Measurements from ENCODE around the gene ATG4D.

The ATG4D gene

DNA sequence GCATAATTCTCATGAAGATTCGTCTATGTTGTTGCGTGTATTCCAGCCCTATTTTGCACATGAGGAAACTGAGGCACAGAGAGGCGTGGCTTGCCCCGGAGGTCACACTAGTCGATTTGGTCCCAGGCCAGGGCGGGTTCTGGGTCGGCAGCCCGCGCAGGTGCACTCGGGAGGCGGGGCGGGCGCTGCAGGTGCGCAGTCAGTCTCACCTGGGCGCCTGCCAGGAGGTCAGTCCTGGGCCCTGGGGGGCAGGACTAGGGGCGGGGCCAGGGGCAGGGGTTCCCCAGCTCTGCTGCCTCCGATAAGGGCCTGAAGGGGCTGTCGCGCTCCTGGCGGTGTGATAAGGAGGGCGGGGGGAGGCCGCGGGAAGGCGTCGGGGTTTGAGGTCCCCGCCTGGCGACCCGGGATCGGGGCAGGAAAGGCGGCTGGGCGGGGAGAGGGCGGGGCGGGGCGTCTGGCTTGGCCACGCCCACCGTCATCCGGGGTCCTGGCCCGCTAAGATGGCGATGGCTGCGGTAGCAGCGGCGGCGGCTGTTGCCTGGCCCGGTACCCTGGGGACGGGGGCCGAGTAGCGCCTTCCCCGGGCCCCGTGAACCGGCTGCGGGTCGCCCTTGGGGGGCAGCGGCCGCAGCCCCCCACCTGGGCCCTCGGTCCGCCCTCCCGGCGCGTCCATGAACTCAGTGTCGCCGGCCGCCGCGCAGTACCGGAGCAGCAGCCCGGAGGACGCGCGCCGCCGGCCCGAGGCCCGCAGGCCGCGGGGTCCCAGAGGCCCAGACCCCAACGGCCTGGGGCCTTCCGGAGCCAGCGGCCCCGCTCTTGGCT is at the start of gene ATG4D:
ATG4D (plus strand) TSS at position 485 of the 822 bp plus-strand sequence; CDS start at position 672, 187 bp downstream.
- DNase-seq = peak; percentile 80 to 95 (median 87)

DNA sequence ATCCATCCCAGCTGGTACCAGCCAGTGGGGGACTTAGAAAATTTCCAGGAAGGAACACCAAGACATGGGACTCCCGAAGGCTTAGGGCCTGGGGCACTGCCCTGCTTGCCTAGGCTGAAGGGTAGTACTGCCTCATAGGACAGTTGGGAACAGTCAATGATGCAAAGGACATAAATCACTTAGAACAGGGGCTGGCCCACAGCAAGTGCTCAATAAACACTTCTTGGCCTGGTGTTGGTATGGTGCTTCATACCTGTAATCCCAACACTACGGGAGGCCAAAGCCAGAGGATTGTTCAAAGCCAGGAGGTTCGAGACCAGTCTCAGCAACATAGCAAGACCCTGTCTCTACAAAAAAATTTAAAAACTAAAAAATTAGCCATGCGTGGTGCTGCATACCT is 46.3 kb upstream of the ATG4D start:
- DNase-seq = no peak

- DNase-seq = no peak
These were observed 44.0 kb upstream of the ATG4D start for GRCh38 chr19:10499550-10500246.

DNA sequence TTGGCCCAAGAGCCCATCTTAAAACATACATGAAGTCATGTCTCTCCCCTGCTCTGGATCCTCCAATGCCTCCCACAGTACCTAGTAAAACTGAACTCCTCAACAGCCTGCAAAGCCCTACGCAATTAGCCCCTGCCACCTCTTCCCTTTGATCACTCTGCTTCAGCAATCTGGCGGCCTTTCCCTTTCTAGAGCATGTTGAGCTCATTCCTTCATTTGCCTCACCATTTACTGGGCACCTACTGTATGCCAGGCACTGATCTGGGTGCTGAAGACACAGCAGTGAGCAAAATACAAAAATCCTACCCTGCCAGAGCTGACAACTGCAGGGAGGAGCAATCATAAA is 43.5 kb upstream of the ATG4D start:
- DNase-seq = no peak

DNA sequence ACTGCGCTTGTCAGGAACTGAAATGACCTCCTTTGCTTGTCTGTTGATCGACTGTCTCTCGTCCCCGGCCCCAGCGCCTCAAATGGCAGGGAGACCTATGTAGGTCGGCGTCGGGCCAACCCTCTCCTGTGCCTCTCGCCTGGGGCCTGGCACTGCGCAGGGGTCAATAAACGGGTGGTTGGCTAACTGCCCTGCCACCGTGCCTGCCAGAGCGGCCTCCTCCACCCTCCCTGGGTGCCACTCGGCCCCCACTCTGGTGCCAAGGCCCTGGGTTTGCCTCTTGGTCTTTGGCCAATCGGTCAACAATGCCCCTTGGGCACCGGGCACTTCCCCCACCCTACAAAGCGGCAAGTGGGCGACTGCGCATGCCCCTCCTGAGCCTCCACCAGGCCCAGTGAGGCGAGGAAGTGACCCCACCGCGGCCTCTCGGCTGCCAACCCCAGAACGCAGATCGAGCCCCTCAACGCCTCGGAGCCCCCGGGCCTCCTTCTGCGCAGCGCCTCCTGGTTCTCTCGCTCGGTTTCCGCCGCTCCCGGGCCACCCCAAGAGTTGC is 41.7 kb upstream of the ATG4D start:
- DNase-seq = no peak

DNA sequence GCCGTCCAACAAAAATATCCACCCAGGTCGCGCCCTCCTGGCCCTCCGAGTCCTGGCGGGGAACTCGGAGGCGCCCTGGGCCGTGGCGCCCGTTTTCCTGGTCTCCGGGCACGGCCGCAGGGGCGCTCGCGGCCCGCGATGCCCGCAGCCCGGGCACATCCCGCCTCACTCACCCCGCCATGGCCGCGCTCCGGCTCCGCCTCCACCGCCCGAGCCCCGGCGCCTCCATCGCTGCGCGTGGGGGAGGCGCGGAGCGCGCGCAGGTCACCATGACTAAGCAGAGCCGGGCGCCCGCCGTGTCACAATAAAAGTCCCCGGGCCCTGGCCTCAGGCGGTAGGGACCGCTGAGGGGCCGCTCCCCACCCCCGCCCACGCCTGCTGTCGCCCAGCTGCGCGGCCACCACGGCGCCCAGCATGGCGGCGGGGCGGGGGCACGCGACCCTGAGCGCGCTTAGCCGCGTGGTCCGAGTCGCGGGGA is 41.1 kb upstream of the ATG4D start:
- peak; percentile 65 to 80 (median 72) for DNase-seq

DNA sequence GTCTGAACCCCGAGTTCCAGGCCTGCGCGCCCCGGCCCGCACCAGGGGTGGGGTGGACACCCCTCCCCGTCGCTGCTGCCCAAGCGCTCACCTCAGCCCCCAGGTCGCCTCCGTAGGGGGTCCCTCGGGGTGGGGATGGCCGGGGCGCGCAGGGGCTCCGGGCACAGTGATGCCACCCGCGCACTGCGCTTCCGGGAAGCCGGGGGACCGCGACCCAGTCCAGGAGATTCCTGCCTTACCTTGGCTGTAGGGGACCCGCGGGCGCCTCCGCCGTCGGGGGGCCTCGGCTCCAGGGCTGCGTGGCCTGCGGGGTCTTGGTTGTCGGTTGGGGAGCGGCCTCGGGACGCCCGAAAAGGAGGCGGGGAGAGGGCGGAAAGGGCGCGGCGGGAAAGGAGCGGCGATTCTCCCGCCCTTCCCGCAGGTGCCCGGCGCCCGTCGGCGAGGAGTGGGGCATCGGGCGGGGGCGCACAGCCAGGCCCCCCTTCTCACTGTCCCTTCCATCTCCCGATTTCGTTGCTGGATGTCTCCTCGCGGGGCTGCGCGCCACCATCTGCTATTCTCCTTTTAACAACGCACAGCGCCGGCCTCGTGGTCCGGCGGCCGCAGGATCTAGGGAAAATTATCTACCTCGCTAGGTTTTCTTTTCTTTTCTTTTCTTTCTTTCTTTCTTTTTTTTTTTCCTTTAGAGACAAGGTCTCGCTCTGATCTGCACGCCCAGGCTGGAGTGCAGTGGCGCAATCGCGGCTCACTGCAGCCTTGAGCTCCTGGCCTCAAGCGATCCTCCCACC is 40.5 kb upstream of the ATG4D start, which contains the start of gene KEAP1:
KEAP1 (minus strand) TSS at position 355 of the 788 bp plus-strand sequence. CDS start 3,323 bp downstream, outside the sequence.
- DNase-seq = peak in 1 of 6 experiments; percentile 41

GRCh38 chr19:10505583-10506229 is 38.0 kb upstream of the ATG4D start:
- DNase-seq = peak; percentile 52 to 80 (median 66)

DNA sequence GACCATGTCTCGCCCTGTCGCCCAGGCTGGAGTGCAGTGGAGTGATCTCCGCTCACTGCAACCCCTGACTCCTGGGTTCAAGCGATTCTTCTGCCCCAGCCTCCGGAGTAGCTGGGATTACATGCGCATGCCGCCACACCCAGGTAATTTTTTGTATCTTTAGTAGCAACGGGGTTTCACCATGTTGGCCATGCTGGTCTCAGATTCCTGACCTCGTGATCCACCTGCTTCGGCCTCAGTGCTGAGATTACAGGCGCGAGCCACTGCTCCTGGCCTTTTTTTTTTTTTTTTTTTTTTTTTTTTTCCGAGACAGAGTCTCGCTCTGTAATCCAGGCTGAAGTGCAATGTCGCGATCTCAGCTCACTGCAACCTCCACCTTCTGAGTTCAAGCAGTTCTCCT is 35.7 kb upstream of the ATG4D start:
- no peak for DNase-seq

DNA sequence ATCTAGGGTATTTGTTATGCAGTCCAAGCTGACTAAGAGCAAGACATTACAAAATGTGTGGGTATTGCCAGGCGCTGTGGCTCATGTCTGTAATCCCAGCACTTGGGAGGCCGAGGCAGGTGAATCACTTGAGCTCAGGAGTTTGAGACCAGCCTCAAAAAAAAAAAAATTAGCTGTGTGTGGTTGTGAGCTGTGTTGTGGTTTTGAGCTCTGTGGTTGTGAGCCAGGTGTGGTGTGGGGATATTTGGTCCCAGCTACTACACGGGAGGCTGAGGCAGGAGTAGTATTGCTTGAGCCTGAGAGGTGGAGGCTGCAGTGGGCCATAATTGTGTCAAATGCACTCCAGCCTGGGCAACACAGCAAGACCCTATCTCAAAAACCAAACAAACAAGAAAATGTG is 35.0 kb upstream of the ATG4D start:
- DNase-seq = no peak

- DNase-seq = peak in 5 of 6 experiments; percentile 21 to 59 (median 54)
These were observed 33.4 kb upstream of the ATG4D start for GRCh38 chr19:10510301-10510802.

DNA sequence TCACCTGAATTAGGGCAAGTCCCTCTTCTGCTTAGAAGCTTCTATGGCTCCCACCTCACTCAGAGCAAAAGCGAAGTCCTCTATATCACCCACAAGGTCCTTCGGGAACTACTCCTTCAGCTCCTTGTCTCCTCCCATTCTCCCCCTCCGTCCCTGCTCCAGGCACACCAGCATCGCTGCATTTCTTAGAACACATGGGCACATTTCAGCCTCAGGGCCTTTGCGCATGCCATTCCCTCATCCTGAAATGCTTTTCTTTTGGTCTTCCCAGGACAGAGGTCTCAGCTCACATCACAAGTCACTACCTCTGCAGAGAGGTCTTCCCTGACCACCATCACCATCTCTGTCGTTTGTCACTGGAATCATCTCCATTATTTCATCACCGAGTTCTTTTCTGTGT is 30.5 kb upstream of the ATG4D start:
- no peak for DNase-seq

- DNase-seq = peak in 2 of 6 experiments; percentile 23 to 33
These were observed 29.2 kb upstream of the ATG4D start for GRCh38 chr19:10514211-10515145.

DNA sequence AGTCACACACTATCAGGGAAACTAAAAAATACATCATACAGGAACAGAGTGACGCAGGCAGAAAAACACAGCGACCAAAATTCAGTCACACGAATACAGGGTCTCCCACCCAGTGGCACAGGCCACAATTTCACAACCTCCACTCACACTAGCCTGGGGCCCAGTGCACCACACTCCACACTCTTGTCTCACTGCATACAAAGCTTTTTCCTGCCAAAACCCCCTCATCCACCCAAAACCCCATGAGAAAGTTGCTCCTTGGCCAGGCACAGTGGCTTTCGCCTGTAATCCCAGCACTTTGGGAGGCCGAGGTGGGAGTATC is 27.7 kb upstream of the ATG4D start:
- DNase-seq = no peak

DNA sequence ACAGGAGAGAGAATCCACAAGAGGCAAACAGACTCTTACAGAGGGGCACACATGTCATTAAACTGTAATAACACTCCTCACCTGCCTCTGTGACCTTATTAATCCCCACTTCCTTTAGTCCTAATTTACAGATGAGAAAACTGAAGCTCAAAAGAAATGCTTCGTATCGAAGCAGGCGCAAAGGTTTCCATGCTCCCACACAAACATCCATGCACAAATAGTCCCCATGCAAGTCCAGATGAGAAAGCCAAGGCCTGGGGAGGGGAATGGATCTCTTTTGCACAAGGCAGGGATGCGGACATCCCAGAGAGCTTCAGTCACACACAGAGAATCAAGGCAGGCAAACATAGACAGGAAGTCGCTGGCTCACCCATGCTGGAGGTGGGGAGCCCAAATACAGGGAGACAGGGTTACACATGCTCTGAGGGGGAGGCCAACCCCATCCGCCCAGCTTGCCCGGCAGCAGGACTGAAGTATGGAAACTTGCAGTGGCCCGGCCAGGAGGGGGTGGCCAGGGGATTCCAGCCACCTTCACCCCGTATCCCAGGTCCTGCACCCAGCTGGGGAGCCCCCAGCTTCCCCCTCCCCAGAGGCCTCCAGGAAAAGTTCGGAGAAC is 26.9 kb upstream of the ATG4D start:
- DNase-seq = no peak

DNA sequence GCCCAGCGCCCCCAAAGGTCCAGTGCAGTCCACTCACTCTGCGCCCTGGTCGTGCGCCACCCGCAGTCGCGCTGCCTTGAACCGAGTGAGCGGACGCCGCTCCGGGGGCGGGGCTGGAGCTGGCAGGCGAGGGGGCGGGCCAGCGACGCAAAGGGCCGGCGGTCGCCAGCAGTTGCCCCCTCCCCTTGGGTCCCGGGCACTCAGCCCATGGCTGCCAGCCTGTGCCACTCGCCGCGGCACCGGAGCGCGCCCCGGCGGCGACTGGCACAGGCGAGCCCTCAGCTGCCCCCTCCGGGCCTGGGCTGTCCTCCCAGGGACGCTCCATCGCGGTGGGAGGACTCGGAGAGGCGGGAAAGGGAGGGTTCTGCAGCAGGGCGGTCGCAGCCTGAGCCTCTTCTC is 26.3 kb upstream of the ATG4D start, which contains the start of gene S1PR5:
S1PR5 (minus strand) TSS at position 87 of the 399 bp plus-strand sequence. CDS start 2,436 bp downstream, outside the sequence.
- DNase-seq = no peak

GRCh38 chr19:10517760-10518443 is 25.8 kb upstream of the ATG4D start:
- DNase-seq = no peak

- no peak for DNase-seq
These were observed 25.0 kb upstream of the ATG4D start for GRCh38 chr19:10518444-10519361.

DNA sequence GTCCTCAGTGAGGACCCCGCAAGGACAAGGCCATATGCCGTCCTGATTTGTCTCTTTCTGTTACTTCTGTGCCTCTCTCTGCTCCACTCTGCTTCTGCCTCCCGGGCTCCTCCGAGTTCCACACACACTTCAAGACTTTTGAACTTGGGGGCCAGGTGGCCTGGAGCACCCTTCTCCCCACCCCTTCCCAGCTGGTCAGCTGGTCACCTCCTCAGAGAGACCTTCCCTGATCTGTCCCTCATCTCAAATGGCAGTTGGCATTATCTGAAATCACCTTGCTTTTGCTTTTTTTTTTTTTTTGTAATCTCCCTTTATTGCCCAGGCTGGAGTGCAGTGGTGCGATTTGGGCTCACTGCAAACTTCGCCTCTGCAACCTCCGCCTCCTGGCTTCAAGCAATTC is 24.3 kb upstream of the ATG4D start:
- no peak for DNase-seq
